HFFc6 (cell line): ENCODE results near the gene ANKRD17. TPM values are rescaled to one million over a fixed set of nuclear protein-coding genes. Genes with fewer than 3 reads are reported as not detected.

Source experiments
- DNase-seq: peaks from one replicate; pipeline ENCODE4 v3.0.0-alpha.2; 2018
- H3K27ac Mint-ChIP-seq: 2 replicates; pipeline ENCODE4 v1.8.0; 2020; ENCODE audit warnings: mild to moderate bottlenecking, mixed read lengths
- H3K27me3 Mint-ChIP-seq: 2 replicates; pipeline ENCODE4 v1.8.0; 2021; ENCODE audit warnings: mild to moderate bottlenecking, moderate library complexity, mixed read lengths; ENCODE audit not compliant: insufficient read depth
- H3K36me3 Mint-ChIP-seq: 2 replicates; pipeline ENCODE4 v1.8.0; 2021; ENCODE audit warnings: low read depth, mixed read lengths
- H3K4me1 Mint-ChIP-seq: 2 replicates; pipeline ENCODE4 v1.8.0; 2020; ENCODE audit warnings: low read depth, mixed read lengths
- H3K4me3 Mint-ChIP-seq: 2 replicates; pipeline ENCODE4 v1.8.0; 2020; ENCODE audit warnings: mild to moderate bottlenecking, moderate library complexity, mixed read lengths
- H3K9me3 Mint-ChIP-seq: 2 replicates; pipeline ENCODE4 v1.8.0; 2020; ENCODE audit warnings: mild to moderate bottlenecking, mixed read lengths
- total RNA-seq, 6 experiments: library from RNA; stranded (reverse); fragmentation: NEBNext Ultra II Directional; extraction: Animal tissue kit (Norgen Biotek cat#: 25700); gene quantifications; 2 replicates in 1 of 6; 3 replicates in 5 of 6; pipeline ENCODE4 v1.2.3, GENCODE V29; 2021
- TF ChIP-seq, protein P1 (sequence below): fragments of 200-600 bp; sonication (generic); IDR thresholded peaks from 2 replicates; pipeline ENCODE4 v1.5.0; 2021; ENCODE audit warnings: antibody characterized with exemption, mild to moderate bottlenecking

The ANKRD17 gene
- total RNA-seq, 6 experiments from 2014 or later = 51.7 to 61.0 (median 56.4) TPM

DNA sequence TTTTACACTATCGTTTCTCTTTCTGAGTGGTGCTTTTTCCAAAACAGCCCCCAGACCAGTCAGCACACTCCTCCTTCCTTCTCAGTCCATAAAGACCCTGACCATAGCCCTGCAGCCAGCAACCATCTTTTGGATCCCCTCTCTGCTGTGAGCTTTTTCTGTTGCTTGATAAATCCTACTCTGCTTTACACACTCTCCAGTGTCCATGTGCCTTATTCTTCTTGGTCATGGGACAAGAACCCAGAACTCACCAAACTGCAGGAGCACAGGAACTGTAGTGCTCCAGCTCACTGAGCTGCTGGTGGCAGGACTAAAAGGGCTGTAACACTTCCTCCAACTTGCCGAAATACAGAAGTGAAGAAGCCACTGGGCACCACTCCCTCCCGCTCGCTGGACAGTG is 221.5 kb downstream of the ANKRD17 start:
- TF ChIP-seq, protein P1, sequence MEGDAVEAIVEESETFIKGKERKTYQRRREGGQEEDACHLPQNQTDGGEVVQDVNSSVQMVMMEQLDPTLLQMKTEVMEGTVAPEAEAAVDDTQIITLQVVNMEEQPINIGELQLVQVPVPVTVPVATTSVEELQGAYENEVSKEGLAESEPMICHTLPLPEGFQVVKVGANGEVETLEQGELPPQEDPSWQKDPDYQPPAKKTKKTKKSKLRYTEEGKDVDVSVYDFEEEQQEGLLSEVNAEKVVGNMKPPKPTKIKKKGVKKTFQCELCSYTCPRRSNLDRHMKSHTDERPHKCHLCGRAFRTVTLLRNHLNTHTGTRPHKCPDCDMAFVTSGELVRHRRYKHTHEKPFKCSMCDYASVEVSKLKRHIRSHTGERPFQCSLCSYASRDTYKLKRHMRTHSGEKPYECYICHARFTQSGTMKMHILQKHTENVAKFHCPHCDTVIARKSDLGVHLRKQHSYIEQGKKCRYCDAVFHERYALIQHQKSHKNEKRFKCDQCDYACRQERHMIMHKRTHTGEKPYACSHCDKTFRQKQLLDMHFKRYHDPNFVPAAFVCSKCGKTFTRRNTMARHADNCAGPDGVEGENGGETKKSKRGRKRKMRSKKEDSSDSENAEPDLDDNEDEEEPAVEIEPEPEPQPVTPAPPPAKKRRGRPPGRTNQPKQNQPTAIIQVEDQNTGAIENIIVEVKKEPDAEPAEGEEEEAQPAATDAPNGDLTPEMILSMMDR = no peak
- no peak for DNase-seq
- H3K4me3 Mint-ChIP-seq = no peak overlapping the region
- no peak overlapping the region for H3K27ac Mint-ChIP-seq
- peaks cover 14% of the 10 kb centered on the region for H3K9me3 Mint-ChIP-seq
- no peaks in the 10 kb centered on the region for H3K4me1 Mint-ChIP-seq
- peaks cover 8% of the 10 kb centered on the region for H3K27me3 Mint-ChIP-seq
- H3K36me3 Mint-ChIP-seq = peaks cover 11% of the 10 kb centered on the region; the same call in 1 of the 2 replicates

DNA sequence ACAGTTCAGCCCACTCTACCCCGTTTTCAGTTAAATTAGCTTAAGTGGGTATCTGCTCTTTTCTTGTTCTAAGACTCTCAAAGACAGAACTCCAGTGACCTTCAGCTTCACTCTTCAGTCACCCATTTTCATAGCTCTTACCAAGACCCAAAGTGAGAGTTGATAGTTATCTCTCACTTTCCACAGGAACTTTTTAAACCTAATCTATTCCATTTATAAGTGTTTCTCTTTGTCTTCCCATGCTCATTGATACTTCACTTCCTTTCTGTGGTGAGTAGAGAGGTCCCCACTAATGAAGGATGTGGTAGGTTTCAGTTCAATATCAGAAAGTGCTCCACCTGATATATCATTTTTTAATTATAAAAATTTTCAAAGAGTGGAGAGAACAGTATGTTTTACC is 222.5 kb downstream of the ANKRD17 start:
- TF ChIP-seq, protein P1 = no peak
- Mint-ChIP-seq H3K4me1 (no peaks in the 10 kb centered on the region), H3K4me3 (no peak overlapping the region), H3K9me3 (peaks cover 14% of the 10 kb centered on the region), H3K27ac (no peak overlapping the region), H3K27me3 (peaks cover 8% of the 10 kb centered on the region), H3K36me3 (peaks cover 11% of the 10 kb centered on the region; the same call in 1 of the 2 replicates)
- no peak for DNase-seq

DNA sequence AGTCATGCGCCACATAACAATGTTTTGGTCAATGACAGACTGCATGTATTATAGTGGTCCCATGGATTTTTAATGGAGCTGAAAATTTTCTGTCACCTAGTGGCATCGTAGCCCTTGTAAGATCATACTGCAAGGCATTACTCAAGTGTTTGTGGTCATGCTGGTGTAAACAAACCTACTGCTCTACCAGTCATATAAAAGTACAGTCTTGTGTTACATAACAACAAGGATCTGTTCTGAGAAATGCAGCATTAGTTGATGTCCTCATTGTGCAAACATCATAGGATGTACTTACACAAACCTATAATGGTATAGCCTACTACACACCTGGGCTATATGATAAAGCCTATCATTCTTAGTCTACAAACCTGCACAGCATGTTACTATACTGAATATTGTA is 223.7 kb downstream of the ANKRD17 start:
- Mint-ChIP-seq H3K4me1 (no peaks in the 10 kb centered on the region), H3K36me3 (peaks cover 11% of the 10 kb centered on the region; the same call in 1 of the 2 replicates), H3K9me3 (peaks cover 15% of the 10 kb centered on the region), H3K27me3 (peaks cover 8% of the 10 kb centered on the region), H3K4me3 (no peak overlapping the region), H3K27ac (no peak overlapping the region)
- DNase-seq = no peak
- TF ChIP-seq, protein P1 = no peak

DNA sequence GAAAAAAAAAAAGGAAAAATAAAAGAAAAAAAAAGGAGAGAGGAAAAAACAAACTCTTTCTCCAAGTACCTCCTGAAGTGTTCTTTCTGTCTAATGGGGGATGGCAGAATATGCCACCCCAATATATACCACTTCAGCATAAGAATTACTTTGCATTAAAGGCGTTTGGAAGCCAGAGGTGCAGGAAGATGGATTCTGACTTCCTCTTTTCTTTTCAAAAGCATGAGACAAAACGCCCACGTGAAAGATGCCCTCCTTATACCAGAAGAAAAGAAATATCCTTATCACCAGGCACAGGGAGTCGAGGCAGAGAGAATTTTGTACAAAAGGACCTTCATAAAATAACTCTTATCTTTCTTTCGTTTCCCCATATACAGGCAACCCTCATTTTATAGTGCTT is 230.0 kb downstream of the ANKRD17 start:
- no peaks in the 10 kb centered on the region for H3K4me1 Mint-ChIP-seq
- DNase-seq = no peak
- TF ChIP-seq, protein P1 = no peak
- no peaks in the 10 kb centered on the region; the same call in 1 of the 2 replicates for H3K36me3 Mint-ChIP-seq
- no peak overlapping the region for H3K4me3 Mint-ChIP-seq
- H3K9me3 Mint-ChIP-seq = peaks cover 5% of the 10 kb centered on the region; the same call in 1 of the 2 replicates
- peaks cover 14% of the 10 kb centered on the region for H3K27me3 Mint-ChIP-seq
- H3K27ac Mint-ChIP-seq = no peak overlapping the region

Other genes starting within 250 kb of the ANKRD17 start
- gene COX18, start 189.1 kb downstream of the ANKRD17 start, total RNA-seq = 10 to 100 TPM; 13.3 to 17.5 (median 14.8) TPM
- gene ALB, start 145.5 kb upstream of the ANKRD17 start, total RNA-seq = not detected
- gene AFP, start 177.4 kb upstream of the ANKRD17 start, total RNA-seq = 1 to 10 TPM; 1.6 to 2.9 (median 2.5) TPM
- gene AFM, start 222.9 kb upstream of the ANKRD17 start, total RNA-seq = not detected